ENCODE measurements around the gene NMT1. TPM values are rescaled to one million over a fixed set of nuclear protein-coding genes. Genes with fewer than 3 reads are reported as not detected.

NMT1 gene
- total and polyA plus RNA-seq, 2 of the 13 experiments (the other 11 are each of a cell fraction or from before 2014, with no cell fraction given), result 75.7 to 142 TPM

DNA sequence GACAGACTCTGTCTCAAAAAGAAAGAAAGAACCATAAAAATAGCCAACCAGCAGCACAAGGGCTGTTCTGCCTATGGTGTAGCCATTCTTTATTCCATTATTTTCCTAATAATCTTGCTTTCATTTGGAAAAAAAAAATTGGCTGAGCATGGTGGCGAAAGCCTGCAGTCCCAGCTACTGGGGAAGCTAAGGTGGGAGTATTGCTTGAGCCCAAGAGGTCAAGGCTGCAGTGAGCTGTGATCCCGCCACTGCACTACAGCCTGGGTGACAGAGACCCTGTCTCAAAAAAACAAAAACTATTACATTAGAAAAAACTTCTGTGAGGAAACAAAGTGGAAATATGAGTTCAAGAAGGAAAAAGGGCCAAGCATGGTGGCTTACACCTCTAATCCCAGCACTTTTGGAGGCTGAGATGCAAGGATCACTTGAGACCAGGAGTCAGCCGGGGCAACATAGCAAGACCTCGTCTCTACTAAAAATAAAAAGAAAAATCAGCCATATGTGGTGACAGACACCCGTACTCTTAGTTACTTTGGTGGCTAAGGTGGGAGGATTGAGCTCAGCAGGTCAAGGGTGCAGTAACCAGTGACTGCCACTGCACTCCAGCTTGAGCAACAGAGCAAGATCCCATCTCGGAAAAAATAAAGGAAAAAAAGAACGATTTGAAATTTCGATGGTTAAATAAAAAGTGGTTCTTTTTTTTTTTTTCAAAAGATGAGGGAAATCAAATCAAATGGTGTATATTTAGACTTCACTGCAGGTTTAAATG, 12.1 kb upstream of the NMT1 start (continued):
- TF ChIP-seq, protein P1, sequence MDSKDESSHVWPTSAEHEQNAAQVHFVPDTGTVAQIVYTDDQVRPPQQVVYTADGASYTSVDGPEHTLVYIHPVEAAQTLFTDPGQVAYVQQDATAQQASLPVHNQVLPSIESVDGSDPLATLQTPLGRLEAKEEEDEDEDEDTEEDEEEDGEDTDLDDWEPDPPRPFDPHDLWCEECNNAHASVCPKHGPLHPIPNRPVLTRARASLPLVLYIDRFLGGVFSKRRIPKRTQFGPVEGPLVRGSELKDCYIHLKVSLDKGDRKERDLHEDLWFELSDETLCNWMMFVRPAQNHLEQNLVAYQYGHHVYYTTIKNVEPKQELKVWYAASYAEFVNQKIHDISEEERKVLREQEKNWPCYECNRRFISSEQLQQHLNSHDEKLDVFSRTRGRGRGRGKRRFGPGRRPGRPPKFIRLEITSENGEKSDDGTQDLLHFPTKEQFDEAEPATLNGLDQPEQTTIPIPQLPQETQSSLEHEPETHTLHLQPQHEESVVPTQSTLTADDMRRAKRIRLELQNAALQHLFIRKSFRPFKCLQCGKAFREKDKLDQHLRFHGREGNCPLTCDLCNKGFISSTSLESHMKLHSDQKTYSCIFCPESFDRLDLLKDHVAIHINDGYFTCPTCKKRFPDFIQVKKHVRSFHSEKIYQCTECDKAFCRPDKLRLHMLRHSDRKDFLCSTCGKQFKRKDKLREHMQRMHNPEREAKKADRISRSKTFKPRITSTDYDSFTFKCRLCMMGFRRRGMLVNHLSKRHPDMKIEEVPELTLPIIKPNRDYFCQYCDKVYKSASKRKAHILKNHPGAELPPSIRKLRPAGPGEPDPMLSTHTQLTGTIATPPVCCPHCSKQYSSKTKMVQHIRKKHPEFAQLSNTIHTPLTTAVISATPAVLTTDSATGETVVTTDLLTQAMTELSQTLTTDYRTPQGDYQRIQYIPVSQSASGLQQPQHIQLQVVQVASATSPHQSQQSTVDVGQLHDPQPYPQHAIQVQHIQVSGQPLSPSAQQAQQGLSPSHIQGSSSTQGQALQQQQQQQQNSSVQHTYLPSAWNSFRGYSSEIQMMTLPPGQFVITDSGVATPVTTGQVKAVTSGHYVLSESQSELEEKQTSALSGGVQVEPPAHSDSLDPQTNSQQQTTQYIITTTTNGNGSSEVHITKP (CRISPR knock-in tag; IDR thresholded peaks at IDR 0.05; ENCODE audit: low read depth), result no peak
- TF ChIP-seq STAG1 (CRISPR knock-in tag; IDR thresholded peaks at IDR 0.05) (no peak), YEATS4 (CRISPR knock-in tag; IDR thresholded peaks at IDR 0.05; ENCODE audit: borderline replicate concordance) (no peak), ZNF34 (CRISPR knock-in tag; IDR thresholded peaks at IDR 0.05; ENCODE audit: borderline replicate concordance) (no peak), ZNF572 (CRISPR knock-in tag; IDR thresholded peaks at IDR 0.05) (no peak), HOXA3 (CRISPR knock-in tag; IDR thresholded peaks at IDR 0.05) (peak; percentile 56), ZNF484 (CRISPR knock-in tag; IDR thresholded peaks at IDR 0.05; ENCODE audit: borderline replicate concordance, low read depth) (no peak), FOSL1 (CRISPR knock-in tag; IDR thresholded peaks at IDR 0.05; ENCODE audit: borderline replicate concordance) (no peak), GZF1 (CRISPR knock-in tag; IDR thresholded peaks at IDR 0.05) (no peak), NFKBIZ (CRISPR knock-in tag; IDR thresholded peaks at IDR 0.05) (no peak), NR2F1 (CRISPR knock-in tag; IDR thresholded peaks at IDR 0.05) (peak in 1 of 2 experiments; percentile 6; a peak in 1 of 4 replicates)
- TF ChIP-seq, protein P2, sequence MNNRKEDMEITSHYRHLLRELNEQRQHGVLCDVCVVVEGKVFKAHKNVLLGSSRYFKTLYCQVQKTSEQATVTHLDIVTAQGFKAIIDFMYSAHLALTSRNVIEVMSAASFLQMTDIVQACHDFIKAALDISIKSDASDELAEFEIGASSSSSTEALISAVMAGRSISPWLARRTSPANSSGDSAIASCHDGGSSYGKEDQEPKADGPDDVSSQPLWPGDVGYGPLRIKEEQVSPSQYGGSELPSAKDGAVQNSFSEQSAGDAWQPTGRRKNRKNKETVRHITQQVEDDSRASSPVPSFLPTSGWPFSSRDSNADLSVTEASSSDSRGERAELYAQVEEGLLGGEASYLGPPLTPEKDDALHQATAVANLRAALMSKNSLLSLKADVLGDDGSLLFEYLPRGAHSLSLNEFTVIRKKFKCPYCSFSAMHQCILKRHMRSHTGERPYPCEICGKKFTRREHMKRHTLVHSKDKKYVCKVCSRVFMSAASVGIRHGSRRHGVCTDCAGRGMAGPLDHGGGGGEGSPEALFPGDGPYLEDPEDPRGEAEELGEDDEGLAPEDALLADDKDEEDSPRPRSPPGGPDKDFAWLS (CRISPR knock-in tag; IDR thresholded peaks at IDR 0.05; ENCODE audit: borderline replicate concordance), result no peak
- TF ChIP-seq, protein P3, sequence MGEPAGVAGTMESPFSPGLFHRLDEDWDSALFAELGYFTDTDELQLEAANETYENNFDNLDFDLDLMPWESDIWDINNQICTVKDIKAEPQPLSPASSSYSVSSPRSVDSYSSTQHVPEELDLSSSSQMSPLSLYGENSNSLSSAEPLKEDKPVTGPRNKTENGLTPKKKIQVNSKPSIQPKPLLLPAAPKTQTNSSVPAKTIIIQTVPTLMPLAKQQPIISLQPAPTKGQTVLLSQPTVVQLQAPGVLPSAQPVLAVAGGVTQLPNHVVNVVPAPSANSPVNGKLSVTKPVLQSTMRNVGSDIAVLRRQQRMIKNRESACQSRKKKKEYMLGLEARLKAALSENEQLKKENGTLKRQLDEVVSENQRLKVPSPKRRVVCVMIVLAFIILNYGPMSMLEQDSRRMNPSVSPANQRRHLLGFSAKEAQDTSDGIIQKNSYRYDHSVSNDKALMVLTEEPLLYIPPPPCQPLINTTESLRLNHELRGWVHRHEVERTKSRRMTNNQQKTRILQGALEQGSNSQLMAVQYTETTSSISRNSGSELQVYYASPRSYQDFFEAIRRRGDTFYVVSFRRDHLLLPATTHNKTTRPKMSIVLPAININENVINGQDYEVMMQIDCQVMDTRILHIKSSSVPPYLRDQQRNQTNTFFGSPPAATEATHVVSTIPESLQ (CRISPR knock-in tag; conservative IDR thresholded peaks at IDR 0.05), result no peak
- TF ChIP-seq, protein P4, sequence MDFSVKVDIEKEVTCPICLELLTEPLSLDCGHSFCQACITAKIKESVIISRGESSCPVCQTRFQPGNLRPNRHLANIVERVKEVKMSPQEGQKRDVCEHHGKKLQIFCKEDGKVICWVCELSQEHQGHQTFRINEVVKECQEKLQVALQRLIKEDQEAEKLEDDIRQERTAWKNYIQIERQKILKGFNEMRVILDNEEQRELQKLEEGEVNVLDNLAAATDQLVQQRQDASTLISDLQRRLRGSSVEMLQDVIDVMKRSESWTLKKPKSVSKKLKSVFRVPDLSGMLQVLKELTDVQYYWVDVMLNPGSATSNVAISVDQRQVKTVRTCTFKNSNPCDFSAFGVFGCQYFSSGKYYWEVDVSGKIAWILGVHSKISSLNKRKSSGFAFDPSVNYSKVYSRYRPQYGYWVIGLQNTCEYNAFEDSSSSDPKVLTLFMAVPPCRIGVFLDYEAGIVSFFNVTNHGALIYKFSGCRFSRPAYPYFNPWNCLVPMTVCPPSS (IDR thresholded peaks at IDR 0.05), result no peak
- TF ChIP-seq, protein P5, sequence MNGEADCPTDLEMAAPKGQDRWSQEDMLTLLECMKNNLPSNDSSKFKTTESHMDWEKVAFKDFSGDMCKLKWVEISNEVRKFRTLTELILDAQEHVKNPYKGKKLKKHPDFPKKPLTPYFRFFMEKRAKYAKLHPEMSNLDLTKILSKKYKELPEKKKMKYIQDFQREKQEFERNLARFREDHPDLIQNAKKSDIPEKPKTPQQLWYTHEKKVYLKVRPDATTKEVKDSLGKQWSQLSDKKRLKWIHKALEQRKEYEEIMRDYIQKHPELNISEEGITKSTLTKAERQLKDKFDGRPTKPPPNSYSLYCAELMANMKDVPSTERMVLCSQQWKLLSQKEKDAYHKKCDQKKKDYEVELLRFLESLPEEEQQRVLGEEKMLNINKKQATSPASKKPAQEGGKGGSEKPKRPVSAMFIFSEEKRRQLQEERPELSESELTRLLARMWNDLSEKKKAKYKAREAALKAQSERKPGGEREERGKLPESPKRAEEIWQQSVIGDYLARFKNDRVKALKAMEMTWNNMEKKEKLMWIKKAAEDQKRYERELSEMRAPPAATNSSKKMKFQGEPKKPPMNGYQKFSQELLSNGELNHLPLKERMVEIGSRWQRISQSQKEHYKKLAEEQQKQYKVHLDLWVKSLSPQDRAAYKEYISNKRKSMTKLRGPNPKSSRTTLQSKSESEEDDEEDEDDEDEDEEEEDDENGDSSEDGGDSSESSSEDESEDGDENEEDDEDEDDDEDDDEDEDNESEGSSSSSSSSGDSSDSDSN (CRISPR knock-in tag; IDR thresholded peaks at IDR 0.05), result no peak
- TF ChIP-seq, protein P6, sequence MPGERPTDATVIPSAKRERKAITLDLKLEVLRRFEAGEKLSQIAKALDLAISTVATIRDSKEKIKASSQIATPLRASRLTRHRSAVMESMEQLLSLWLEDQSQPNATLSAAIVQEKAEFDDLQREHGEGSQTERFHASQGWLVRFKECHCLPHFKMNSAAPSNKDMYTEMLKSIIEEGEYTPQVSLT (CRISPR knock-in tag; IDR thresholded peaks at IDR 0.05; ENCODE audit: borderline replicate concordance, low read depth), result no peak

Data from HepG2 (cell line).